ENCODE measurements around the gene TMEM135.
"Not testable (repeated sequence)": the region's sequence is repeated elsewhere in the genome, so short reads cannot be mapped to it uniquely, and the experiment has no call there.

The TMEM135 gene

DNA sequence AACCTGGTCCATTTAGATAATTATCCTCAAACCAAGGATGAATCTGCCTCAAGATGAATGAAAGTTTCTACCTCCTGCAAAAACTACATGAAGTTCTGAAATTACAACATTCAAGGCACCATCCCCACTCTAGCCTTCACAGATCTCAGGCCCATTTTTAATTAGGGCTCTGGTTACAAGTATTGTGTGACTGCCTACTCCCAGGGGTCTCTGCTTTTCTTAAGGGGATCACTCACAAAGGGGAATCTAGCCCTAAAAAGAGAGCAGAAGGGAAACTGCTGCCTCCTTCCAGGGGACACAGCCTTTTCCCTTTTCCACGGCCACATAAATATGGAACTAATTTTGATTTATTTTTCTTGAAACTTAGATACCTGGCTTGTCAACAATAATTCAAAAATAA, 17.4 kb upstream of the TMEM135 start:
- no peak for DNase-seq (ENCODE audit: low spot score)

DNA sequence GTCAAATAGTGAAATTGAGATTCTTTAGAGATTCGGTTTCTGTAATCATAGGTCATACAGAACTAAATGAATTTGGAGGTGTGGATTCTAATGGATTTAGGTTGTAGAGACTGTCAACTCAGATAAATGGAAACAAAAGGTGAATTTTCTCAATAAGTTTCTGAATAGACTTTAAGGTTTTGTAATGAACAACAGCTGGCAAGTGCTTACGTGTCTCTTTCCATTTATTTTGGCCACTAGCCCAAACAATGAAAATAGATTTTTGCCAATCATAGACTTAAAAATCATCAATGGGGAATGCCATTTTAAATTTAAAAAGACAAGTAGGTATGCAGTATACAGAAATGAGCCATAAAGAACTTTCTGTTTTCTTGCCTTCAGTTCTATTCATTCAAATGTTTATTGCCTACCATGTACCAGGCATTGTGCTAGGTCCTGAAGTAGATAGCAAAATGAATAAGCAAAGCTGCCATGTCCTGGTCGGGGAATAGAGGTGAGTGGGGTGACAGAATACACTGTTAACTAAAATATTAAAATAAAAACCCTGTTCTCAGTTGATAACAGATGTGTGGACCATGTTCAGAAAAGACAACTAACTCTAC, 16.9 kb upstream of the TMEM135 start:
- DNase-seq (ENCODE audit: low spot score), result no peak

DNA sequence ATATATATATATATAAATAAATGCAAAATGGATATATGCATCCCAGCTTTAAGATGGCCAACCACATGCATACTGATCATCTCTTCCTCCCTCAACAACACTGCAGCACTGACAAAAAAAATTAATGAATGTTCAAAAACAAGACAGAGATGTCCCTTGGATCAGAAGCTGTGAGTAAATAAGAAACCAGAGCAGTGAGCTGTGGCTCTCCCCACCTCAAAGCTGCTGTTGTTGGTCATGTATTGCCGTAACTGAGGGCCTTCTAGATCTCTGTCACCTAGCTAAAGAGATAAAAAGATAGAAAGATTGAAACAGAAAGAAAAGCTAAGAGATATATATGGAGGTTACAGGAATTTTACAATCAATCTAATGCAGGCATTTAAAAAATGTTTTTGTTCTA, 15.5 kb upstream of the TMEM135 start:
- DNase-seq (ENCODE audit: low spot score), result no peak

DNA sequence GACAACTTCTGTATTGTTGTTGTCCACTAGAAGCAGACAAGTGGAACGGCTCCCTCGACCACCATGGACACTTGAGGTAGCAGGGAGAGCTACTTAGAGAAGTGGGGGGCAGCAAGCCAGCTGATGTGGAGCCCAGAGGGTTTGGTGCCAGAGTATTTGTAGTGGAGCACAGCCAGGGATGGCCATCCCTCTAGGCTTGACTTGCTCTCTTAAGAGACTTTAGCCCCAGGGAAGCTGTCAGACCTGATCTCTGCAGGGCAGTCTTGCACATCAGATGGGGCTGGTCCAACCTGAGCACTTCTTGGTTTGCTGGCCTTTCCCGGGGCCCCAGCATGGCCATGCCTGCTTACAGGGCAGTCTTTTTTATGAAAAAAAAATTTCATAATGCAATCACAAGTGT, 15.0 kb upstream of the TMEM135 start:
- no peak for DNase-seq (ENCODE audit: low spot score)

DNA sequence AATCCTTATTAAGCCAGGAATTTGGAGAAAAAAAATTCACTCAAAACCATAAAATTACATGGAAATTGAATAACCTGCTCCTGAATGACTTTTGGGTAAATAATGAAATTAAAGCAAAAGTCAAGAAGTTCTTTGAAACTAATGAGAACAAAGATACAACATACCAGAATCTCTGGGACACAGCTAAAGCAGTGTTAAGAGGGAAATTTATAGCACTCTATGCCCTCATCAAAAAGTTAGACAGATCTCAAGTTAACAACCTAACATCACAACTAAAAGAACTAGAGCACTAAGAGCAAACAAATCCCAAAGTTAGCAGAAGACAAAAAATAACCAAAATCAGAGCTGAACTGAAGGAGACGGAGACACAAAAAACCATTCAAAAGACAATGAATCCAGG, 11.3 kb upstream of the TMEM135 start:
- not testable (repeated sequence) for DNase-seq (ENCODE audit: low spot score)

DNA sequence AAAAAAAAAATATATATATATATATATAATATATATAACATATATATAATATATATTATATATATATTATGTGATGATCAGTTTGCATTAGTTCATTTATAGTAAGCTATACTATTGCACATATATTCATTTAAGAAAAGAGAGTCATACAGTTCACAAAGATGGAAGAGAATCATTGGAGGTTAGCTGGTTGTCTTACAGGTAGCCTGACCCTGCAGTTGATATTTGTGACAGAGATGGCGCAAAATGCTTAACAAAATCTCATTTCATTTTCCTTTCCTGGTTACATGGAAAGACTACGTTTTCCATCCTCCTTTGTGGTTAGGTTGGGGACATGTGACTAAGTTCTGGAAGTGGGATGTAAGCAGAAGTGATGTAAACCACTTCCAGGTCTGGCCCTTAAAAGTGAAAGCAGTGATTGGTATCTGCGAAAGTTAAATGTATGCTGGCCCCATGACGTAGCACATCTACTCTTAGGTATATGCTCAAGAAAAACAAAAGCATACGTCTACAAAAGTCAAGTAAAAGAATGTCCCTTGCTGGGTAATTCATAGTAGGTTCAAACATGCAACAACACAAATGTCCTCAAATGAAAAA, 7.2 kb upstream of the TMEM135 start:
- DNase-seq (ENCODE audit: low spot score), result no peak

DNA sequence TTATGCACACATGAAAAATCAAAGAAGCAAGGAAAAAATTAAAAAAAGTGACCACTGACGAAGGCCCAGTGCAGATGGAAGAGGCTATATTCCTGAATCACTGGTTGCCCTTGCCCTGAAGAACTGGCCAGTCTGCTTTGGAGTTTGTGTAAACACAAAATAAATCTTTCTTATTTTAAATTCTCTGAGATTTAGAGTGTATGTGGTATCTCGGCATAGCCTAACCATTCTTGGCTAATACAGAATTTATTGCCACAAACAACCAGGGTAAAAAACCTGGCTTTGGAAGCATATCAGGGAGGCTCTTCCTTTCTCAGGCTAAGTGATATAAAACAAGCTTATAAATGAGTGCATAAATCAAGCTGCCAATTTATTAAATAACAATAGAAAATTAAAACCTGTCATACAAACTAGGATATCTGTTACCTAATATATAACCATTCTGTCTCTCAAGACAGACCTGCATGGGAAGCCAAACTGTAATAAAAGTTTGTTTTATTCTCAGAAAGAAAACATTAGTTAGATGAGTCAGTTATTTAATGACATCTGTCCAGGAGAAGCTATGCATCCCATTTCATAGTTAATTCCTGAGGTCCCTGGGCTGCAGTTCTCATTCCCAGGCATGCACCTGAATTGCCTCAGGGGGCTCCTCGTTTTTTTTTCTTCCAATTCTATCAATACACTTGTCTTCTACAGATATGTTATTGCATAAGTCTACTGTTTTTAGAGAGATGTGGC, 6.1 kb upstream of the TMEM135 start:
- no peak for DNase-seq (ENCODE audit: low spot score)

DNA sequence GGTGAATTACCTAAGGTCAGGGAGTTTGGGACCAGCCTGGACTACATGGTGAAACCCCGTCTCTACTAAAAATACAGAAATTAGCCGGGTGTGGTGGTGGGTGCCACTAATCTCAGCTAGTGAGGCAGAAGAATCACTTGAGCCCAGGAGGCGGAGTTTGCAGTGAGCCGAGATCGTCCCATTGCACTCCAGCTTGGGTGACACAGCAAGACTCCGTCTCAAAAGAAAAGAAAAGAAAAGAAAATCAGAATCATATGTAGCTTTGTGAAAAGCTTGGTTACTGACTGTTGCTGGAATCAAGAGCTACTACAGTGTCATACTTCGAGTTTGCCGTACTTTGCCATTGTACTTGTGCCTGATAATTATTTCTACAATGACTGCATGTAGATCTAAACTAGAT, 4.2 kb upstream of the TMEM135 start:
- DNase-seq (ENCODE audit: low spot score), result no peak

DNA sequence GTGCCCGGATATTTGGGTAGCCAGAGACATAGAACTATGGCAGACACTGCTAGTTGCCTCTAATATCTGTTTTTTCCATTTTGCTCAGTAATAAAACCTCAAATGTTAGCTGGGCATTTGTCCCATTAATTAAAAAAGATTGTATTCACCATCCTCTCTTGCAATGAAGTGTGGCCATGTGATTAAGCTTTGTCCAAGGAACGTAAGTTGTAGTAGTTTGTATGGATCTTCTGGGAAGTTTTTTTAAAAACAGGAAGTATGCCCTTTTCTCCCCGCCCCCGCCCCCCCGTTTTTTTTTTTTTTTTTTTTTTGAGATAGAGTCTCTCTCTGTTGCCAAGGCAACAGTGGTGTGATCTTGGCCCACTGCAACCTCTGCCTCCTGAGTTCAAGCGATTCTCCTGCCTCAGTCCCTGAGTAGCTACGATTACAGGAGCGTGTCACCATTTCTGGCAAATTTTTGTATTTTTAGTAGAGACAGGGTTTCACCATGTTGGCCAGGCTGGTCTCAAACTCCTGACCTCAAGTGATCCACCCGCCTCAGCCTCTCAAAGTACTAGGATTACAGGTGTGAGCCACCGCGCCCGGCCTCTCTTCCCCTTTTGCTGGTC, 1.7 kb upstream of the TMEM135 start:
- no peak for DNase-seq (ENCODE audit: low spot score)

DNA sequence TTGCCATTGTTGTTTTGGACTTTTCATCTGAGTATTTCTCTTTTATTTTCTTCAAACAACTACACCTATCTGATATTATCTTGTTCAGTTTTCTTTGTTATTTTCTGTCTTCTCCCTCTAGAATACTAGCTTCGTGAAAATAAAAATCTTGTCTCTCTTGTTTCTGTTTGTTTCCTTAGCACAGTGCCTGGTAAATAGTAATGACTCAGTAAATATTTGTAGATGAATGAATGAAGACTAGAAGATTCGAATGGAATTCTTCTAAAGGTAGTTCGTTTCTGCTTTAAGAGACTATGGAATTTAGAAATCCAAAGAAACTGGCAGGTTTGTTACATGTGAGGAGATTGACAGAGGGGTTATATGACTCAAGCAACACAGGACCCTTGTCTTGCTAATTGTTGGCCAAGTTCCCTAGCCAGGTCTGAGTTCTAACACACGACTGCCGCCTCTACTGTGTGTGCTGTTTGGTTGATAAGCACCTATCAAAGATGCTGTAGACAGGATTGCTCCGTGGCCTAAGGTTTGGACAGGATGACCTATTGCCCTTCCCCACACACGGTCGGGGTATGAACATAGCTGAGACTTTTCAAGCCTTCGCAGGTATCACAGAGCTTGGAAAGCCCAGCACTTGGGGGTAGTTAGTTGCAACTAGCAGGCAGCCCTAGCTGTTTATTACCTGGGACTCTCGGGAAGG, 831 bp upstream of the TMEM135 start:
- no peak for DNase-seq (ENCODE audit: low spot score)

DNA sequence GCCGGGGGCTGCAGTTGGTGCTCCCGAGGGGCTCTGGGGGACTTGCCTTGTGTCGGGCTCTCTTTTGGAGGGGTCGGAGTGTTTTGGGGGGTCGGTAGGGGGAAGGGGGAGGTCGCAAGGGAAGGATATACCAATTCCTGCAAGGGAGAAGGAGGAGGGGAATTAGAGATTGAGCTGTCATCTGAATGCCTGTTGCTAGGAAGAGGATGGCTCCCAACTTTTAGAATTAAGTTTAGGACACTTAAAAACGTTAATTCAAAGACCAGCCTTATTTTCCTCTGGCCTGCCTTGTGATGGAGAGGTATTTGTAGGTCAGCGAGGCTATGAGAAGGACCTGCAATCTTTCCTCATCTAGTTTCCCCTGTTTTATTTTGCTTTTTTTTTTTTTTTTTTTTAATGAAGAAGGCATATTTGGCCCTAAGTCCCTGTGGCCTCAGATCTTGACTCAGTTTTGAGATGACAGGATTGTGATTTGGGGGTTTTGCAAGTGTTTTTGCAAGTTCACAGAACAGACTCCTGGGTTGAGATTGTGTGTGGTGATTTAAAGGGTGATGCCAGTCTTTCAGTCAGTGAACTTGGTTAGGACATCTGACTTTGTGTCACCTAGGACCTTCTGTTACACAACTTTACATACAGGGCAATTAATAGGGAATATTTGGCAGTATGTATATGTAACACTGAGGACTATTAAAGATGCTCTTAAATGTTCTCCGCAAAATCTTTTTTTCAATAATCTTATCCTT, 672 bp downstream of the TMEM135 start:
- DNase-seq (ENCODE audit: low spot score), result peak; percentile 9

DNA sequence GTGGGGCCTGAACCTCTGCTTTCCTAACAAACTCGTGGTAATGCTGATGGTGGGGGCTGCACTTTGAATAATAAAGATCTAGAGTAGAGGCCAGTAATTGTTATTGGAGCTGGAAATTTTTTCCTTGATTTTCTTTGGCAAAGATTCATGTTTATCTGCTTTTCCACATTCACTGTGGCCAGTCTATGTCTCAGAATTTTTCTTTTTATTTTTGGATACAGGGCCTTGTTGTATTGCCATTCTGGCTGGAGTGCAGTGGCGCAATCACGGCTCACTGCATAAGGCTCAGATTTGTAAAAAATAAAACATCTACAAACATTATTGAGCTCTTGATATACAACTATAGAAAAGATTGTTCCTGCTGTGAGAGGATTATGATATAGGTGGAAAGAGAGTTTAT, 1.6 kb downstream of the TMEM135 start:
- no peak for DNase-seq (ENCODE audit: low spot score)

DNA sequence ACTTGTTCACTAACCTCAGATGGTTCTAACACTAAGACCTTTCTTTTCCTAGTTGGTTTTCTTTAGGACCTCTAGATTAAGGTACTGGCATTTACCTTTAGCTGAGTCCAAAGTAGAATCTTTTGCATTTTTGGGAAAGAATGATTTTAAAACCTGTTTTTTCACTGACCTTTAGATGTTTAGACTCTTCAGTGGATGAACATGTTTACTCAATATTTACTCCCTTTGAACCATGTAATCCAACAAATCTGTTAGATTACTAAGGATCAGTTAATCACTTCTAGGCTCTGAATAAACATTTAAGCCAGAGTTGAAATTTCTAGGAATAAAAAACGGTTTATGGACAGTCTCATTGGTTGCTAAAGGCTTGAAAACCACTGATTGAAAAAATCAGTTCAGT, 6.2 kb downstream of the TMEM135 start:
- DNase-seq (ENCODE audit: low spot score), result no peak

DNA sequence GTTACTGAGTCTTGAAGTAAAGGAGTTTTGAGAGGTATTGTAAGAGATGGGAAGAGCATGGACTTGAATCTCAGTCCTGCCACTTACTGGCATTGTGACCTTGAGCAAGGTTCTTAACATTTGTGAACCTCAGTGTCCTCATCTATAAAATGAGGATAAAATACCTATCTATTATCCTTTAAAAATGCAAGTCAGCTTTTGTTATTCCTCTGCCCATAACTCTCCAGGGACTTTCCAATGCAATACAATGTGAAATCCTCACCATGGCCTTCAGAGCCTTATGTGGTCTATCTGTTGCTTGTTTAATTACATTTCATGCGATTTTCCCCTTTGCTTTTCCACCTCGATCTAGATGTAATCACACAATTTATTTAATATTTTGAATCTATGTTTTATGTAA, 9.1 kb downstream of the TMEM135 start:
- no peak for DNase-seq (ENCODE audit: low spot score)

DNA sequence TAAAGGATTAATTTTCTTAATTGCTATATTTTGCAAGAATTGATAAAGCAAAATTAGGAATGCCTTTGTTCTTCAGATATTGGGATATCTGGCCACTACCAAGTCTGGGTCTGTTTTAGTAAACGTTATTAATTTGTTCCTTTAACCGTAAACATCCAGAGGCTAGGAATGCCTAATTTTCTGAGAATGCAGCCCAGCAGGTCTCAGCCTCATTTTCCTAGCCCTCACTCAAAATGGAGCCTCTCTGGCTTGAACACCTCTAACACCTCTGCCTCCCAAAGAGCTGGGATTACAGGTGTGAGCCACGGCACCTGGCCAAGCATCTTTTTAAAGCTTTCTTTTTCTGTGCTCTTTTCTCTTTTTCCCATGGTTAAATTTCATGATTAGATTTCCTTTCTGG, 18.4 kb downstream of the TMEM135 start:
- DNase-seq (ENCODE audit: low spot score), result no peak

DNA sequence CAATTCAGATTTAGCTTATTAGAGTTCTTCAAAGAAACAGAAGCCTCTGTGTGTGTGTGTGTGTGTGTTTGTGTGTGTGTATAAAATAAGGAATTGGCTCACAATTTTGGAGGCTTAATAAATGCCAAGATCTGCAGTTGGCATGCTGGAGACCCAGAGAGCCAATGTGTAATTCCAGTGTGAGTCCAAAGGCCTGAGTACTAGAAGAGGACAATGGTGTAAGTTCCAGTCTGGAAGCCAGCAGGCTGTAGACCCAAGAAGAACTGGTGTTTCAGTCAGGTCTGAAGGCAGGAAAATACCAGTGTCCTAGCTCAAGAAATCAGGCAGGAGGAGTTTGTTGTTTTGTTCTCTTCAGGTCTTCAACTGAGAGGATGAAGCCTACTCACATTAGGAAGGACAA, 20.0 kb downstream of the TMEM135 start:
- DNase-seq (ENCODE audit: low spot score), result no peak

DNA sequence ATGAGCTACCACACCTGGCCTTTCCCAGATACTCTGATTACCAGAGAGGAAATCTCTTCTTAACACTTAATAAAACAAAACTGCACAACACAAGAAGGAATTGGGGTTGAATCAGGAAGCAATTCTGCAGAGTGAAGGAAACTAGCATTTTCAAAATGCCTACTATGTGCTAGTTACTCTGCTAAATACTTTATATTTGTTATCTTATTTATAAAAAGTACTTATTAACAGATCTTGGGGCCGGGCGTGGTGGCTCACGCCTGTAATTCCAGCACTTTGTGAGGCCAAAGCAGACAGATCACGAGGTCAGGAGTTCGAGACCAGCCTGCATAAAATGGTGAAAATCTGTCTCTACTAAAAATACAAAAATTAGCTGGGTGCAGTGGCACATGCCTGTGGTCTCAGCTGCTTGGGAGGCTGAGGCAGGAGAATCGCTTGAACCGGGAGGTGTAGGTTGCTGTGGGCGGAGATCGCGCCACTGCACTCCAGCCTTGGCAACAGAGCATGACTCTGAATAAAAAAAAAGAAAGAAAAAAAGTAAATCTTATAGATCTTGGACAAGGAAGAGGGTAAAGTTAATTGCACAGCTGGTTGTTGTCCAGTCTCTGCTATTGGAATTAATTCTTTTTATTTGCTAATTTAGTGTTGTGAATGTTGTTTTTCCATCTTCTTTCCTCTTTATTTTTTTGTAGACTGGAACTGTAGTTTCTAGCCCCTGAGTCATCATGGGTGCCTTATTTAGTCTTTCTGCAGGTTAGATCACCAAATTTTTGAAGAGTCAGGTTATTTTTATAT, 22.1 kb downstream of the TMEM135 start:
- no peak for DNase-seq (ENCODE audit: low spot score)

DNA sequence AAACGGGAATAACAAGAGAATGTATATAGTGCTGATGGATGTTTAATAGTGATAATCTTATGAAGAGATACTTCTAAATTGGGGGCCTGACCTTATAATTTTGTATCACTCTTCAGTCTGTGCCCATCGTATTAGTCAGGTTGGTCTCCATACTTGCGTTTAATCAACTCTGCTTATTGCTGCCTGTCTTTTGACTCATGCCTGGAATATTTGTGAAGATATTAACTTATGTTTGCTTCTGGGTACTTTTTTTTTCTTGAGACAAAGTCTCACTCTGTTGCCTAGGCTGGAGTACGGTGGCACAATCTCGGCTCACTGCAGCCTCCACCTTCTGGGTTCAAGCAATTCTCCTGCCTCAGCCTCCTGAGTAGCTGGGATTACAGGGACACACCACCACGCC, 24.0 kb downstream of the TMEM135 start:
- no peak for DNase-seq (ENCODE audit: low spot score)

DNA sequence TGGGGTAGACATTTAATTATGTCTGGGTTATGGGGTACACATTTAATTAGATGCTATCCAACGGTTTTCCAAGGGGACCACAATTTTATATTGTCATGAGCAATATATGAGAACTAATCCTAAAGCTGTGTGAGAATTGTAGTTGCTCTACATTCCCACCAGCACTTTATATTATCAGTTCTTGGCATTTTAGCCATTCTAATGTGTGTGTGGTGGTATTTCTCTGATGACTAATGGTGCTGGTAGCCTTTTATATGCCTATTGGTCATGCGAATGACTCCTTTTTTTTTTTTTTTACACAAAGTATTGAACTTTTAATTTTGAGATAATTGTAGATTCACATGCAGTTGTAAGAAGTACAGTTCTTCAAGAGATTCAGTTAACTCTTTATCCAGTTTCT, 26.2 kb downstream of the TMEM135 start:
- no peak for DNase-seq (ENCODE audit: low spot score)

DNA sequence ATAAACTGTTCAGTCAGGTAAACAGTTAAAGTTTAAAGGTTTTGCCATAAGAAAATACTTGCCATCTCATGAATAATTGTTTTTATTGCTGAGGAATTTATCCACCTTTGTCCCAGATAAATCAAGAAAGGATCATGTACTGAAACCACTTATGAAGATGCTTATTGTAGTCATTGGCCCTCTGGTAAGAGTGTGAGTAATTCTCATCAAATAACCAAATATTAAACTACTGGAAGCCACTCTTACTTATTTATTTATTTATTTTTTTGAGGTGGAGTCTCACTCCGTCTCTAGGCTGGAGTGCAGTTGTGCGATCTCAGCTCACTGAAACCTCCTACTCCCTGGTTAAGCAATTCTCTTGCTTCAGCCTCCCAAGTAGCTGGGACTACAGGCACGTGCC, 35.1 kb downstream of the TMEM135 start:
- DNase-seq (ENCODE audit: low spot score), result no peak
